Breast epithelium (tissue), 3 donors: ENCODE data around the gene DERL3.

Source experiments
- CTCF ChIP-seq, 3 donors: fragments of 450-650 bp; IDR thresholded peaks; one replicate each; pipeline ENCODE4 v1.5.1; 2016 to 2017; ENCODE audit warnings: antibody characterized with exemption in 3 of 3, mild to moderate bottlenecking in 3 of 3, moderate library complexity in 3 of 3
- POLR2A ChIP-seq: fragments of 450-650 bp; IDR thresholded peaks from one replicate; pipeline ENCODE4 v1.6.1; 2016; ENCODE audit warnings: antibody characterized with exemption, mild to moderate bottlenecking, moderate library complexity
- POLR2AphosphoS5 ChIP-seq, 3 donors: sonication (generic); formaldehyde crosslinking; IDR thresholded peaks; one replicate each; pipeline ENCODE4 v1.6.1; 2017; ENCODE audit warnings: antibody characterized with exemption in 3 of 3

DNA sequence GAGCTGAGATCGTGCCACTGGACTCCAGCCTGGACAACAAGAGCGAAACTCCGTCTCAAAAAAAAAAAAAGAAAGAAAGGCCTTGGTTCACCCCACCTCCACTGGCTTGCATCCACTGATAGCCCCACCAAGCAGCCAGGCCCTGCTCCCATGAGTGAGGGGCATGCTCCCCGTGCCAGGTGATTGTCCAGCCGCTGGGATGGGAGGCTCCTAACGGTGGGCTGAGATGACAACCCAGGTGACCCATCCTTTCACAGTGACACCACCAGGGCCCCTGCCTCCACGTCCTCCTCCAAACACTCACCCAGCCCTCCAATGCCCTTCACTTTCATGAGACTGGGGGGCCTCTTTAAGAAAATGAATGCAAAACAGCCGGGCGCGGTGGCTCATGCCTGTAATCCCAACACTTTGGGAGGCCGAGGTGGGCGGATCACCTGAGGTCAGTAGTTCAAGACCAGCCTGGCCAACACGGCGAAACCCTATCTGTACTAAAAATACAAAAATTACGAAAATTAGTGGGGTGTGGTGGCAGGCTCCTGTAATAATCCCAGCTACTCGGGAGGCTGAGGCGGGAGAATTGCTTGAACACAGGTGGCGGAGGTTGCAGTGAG lies 8.6 kb upstream of the DERL3 start:
- TF ChIP-seq POLR2A (no peak), CTCF (IDR thresholded peaks at IDR 0.05) (no peak), POLR2AphosphoS5 (IDR thresholded peaks at IDR 0.05) (no peak)
